ENCODE measurements around the gene EYS. TPM values are rescaled to one million over a fixed set of nuclear protein-coding genes. Genes with fewer than 3 reads are reported as not detected.

Gene EYS
- total and polyA plus RNA-seq, 9 of the 15 experiments (the other 6 are each of a cell fraction or from before 2014, with no cell fraction given): 0.03 to 0.36 (median 0.10) TPM; not detected in 2

DNA sequence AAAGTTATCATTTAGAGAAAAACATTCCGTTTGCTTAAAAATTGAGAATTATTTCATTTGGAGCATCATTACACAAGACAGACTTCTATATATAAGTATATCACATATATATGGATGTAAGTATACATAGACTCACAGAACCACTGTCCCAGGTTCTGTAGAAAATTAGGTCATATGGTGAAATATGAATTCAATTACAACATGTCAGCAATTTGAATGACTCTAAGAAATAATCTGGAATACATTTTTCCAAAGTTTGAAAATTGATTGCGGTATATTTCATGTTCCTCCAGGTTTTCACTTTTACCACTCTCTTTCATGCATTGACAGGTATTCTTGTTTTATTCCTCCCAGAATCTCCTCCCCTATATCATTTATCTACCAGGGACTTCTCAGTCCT, 1179.1 kb downstream of the EYS start:
- in situ Hi-C loops (cut with MboI) (no loop called here), intact Hi-C loops (cut with micrococcal nuclease) (no loop called here)
- WGBS (ENCODE audit: insufficient coverage, low coverage, missing lambda C conversion rate): 0% methylated on average over 2 of the region's 2 CpGs
- H3K9ac ChIP-seq (ENCODE audit: insufficient read depth in 1 of 2, low read depth in 2 of 2, low read length in 2 of 2): no peak overlapping the region
- CTCF ChIA-PET (ENCODE audit: low intra/inter-chr PET ratio): no interaction called here
- H2AFZ ChIP-seq (ENCODE audit: low read depth, low read length): no peak overlapping the region
- H3K79me2 ChIP-seq (ENCODE audit: control insufficient read depth, insufficient read depth, low read length): no peaks in the 10 kb centered on the region
- H3K9me1 ChIP-seq (ENCODE audit: control insufficient read depth, insufficient read depth, low read length): no peaks in the 10 kb centered on the region
- no peaks in the 10 kb centered on the region for H3K4me1 ChIP-seq (replicated peaks in 1 of 2; ENCODE audit: control insufficient read depth in 2 of 2, insufficient read depth in 2 of 2, low read length in 2 of 2)
- H3K4me3 ChIP-seq: no peak overlapping the region
- no peak overlapping the region for H3K27ac ChIP-seq (ENCODE audit: extremely low read depth, low read depth, low read length)
- DNase-seq (ENCODE audit: extremely low read depth in 1 of 4, low spot score in 3 of 4): no peak
- no peaks in the 10 kb centered on the region for H3K27me3 ChIP-seq (ENCODE audit: control insufficient read depth in 2 of 2, insufficient read depth in 2 of 2, low read length in 2 of 2)
- POLR2A ChIA-PET: no interaction called here
- ATAC-seq: no peak
- no peak for FAIRE-seq
- BruUV-seq (replicated peaks): no TSS peak
- H4K20me1 ChIP-seq (replicated peaks; ENCODE audit: control insufficient read depth, insufficient read depth, low read length): no peaks in the 10 kb centered on the region
- no peaks in the 10 kb centered on the region; the same call in 1 of the 2 replicates for H3K9me3 ChIP-seq (replicated peaks; ENCODE audit: control insufficient read depth, insufficient read depth, low read depth, low read length)
- TF ChIP-seq, protein P1, sequence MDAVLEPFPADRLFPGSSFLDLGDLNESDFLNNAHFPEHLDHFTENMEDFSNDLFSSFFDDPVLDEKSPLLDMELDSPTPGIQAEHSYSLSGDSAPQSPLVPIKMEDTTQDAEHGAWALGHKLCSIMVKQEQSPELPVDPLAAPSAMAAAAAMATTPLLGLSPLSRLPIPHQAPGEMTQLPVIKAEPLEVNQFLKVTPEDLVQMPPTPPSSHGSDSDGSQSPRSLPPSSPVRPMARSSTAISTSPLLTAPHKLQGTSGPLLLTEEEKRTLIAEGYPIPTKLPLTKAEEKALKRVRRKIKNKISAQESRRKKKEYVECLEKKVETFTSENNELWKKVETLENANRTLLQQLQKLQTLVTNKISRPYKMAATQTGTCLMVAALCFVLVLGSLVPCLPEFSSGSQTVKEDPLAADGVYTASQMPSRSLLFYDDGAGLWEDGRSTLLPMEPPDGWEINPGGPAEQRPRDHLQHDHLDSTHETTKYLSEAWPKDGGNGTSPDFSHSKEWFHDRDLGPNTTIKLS (IDR thresholded peaks at IDR 0.05; ENCODE audit: borderline replicate concordance, low read depth): no peak
- TF ChIP-seq DMBX1 (CRISPR knock-in tag; IDR thresholded peaks at IDR 0.05; ENCODE audit: borderline replicate concordance): no peak
- TF ChIP-seq MAFK (IDR thresholded peaks at IDR 0.05; ENCODE audit: low read length): peak; percentile 16; the same call in 1 of the 2 replicates
- TF ChIP-seq MAFF (IDR thresholded peaks at IDR 0.05; ENCODE audit: low read length): peak; percentile 38; the same call in 1 of the 2 replicates
- TF ChIP-seq HMGN3 (IDR thresholded peaks at IDR 0.05; ENCODE audit: borderline replicate concordance, extremely low read depth, insufficient read length, low read depth, low read length): no peak
- peak; percentile 12; the same call in 1 of the 2 replicates for TF ChIP-seq C11orf30 (IDR thresholded peaks at IDR 0.05; ENCODE audit: low read depth)
- TF ChIP-seq ZNF316 (IDR thresholded peaks at IDR 0.05): peak; percentile 42; the same call in 1 of the 2 replicates
- no peak for TF ChIP-seq SRSF1 (IDR thresholded peaks at IDR 0.05; ENCODE audit: low read depth, low read length)
- TF ChIP-seq PPARD (CRISPR knock-in tag; IDR thresholded peaks at IDR 0.05): no peak
- no peak overlapping the region for H3K4me2 ChIP-seq (ENCODE audit: insufficient read depth, low read length)
- no peaks in the 10 kb centered on the region for H3K36me3 ChIP-seq (ENCODE audit: control insufficient read depth, insufficient read depth, low read length)
